Mesendoderm (in vitro differentiated cells): ENCODE measurements around the gene STPG3.

Experiments used
- DNase-seq: peaks from one replicate; pipeline ENCODE4 v3.0.0; 2013
- H2AK5ac ChIP-seq: 2 replicates; pipeline ENCODE4 v1.6.1; 2013; ENCODE audit warnings: low read length, inconsistent platforms
- H2BK120ac ChIP-seq: 2 replicates; pipeline ENCODE4 v1.6.1; 2013; ENCODE audit warnings: low read depth, mild to moderate bottlenecking, low read length, moderate library complexity, mixed read lengths
- H2BK15ac ChIP-seq: replicated peaks from 2 replicates; pipeline ENCODE4 v1.6.1; 2013; ENCODE audit warnings: low read depth, mild to moderate bottlenecking, moderate library complexity
- H2BK5ac ChIP-seq: 2 replicates; pipeline ENCODE4 v1.6.1; 2013; ENCODE audit warnings: low read length, inconsistent platforms
- H3K18ac ChIP-seq: 2 replicates; pipeline ENCODE4 v1.6.1; 2013; ENCODE audit warnings: mild to moderate bottlenecking, low read length, mixed read lengths
- H3K23ac ChIP-seq: one replicate; pipeline ENCODE4 v1.6.1; 2013; ENCODE audit warnings: low read length
- H3K27ac ChIP-seq: 2 replicates; pipeline ENCODE4 v1.5.1; 2013; ENCODE audit warnings: low read depth, mild to moderate bottlenecking, inconsistent platforms, low read length, moderate library complexity
- H3K27me3 ChIP-seq: 2 replicates; pipeline ENCODE4 v1.6.1; 2013; ENCODE audit warnings: low read length, control low read depth, mild to moderate bottlenecking, inconsistent platforms; ENCODE audit not compliant: insufficient read depth, poor library complexity
- H3K36me3 ChIP-seq: 2 replicates; pipeline ENCODE4 v1.6.1; 2013; ENCODE audit warnings: low read length, inconsistent platforms; ENCODE audit not compliant: control insufficient read depth, insufficient read depth
- H3K4ac ChIP-seq: one replicate; pipeline ENCODE4 v1.6.1; 2013; ENCODE audit warnings: low read depth, mild to moderate bottlenecking, low read length, moderate library complexity
- H3K4me1 ChIP-seq: 2 replicates; pipeline ENCODE4 v1.6.1; 2013; ENCODE audit warnings: low read depth, low read length, inconsistent platforms; ENCODE audit not compliant: control insufficient read depth
- H3K4me2 ChIP-seq: 2 replicates; pipeline ENCODE4 v1.6.1; 2013; ENCODE audit warnings: low read length
- H3K4me3 ChIP-seq: 2 replicates; pipeline ENCODE4 v1.5.1; 2013; ENCODE audit warnings: mild to moderate bottlenecking, low read length
- H3K56ac ChIP-seq: one replicate; pipeline ENCODE4 v1.6.1; 2013; ENCODE audit warnings: low read length
- H3K79me1 ChIP-seq: 2 replicates; pipeline ENCODE4 v1.6.1; 2013; ENCODE audit warnings: low read length, inconsistent platforms
- H3K79me2 ChIP-seq: 2 replicates; pipeline ENCODE4 v1.6.1; 2013; ENCODE audit warnings: mild to moderate bottlenecking, low read length; ENCODE audit not compliant: control insufficient read depth, insufficient read depth
- H3K9ac ChIP-seq: 2 replicates; pipeline ENCODE4 v1.6.1; 2013; ENCODE audit warnings: low read length, inconsistent platforms
- H4K5ac ChIP-seq: one replicate; pipeline ENCODE4 v1.6.1; 2013; ENCODE audit warnings: low read length
- H4K8ac ChIP-seq: one replicate; pipeline ENCODE4 v1.6.1; 2013; ENCODE audit warnings: low read depth, mild to moderate bottlenecking, control low read depth, low read length, moderate library complexity
- whole genome bisulfite sequencing: extraction: QIAGEN DNeasy Blood & Tissue Kit; methylation state at CpG from one replicate; pipeline ENCODE4 v1.1.7; 2013; ENCODE audit warnings: low lambda C conversion rate, missing lambda C conversion rate; ENCODE audit not compliant: insufficient coverage; ENCODE audit errors: extremely low coverage; 5-methylcytosine and 5-hydroxymethylcytosine counted together

Gene STPG3

GRCh38 chr9:137271696-137272076 lies 20.6 kb downstream of the STPG3 start:
- Histone ChIP-seq H3K9ac (no peak overlapping the region), H3K79me2 (no peaks in the 10 kb centered on the region), H3K56ac (no peak overlapping the region), H3K18ac (no peak overlapping the region), H3K4me1 (peaks cover 4% of the 10 kb centered on the region), H2BK5ac (no peak overlapping the region), H3K23ac (no peak overlapping the region), H3K27me3 (no peaks in the 10 kb centered on the region), H3K36me3 (peaks cover 4% of the 10 kb centered on the region), H3K27ac (no peak overlapping the region), H3K79me1 (peaks cover 5% of the 10 kb centered on the region), H4K8ac (no peak overlapping the region), H2BK15ac (no peak overlapping the region), H2BK120ac (no peak overlapping the region), H4K5ac (no peak overlapping the region), H3K4me2 (no peak overlapping the region), H2AK5ac (no peak overlapping the region), H3K4me3 (no peak overlapping the region), H3K4ac (no peak overlapping the region)
- WGBS: no CpG with 5 or more reads among the region's 3 CpGs
- no peak for DNase-seq

DNA sequence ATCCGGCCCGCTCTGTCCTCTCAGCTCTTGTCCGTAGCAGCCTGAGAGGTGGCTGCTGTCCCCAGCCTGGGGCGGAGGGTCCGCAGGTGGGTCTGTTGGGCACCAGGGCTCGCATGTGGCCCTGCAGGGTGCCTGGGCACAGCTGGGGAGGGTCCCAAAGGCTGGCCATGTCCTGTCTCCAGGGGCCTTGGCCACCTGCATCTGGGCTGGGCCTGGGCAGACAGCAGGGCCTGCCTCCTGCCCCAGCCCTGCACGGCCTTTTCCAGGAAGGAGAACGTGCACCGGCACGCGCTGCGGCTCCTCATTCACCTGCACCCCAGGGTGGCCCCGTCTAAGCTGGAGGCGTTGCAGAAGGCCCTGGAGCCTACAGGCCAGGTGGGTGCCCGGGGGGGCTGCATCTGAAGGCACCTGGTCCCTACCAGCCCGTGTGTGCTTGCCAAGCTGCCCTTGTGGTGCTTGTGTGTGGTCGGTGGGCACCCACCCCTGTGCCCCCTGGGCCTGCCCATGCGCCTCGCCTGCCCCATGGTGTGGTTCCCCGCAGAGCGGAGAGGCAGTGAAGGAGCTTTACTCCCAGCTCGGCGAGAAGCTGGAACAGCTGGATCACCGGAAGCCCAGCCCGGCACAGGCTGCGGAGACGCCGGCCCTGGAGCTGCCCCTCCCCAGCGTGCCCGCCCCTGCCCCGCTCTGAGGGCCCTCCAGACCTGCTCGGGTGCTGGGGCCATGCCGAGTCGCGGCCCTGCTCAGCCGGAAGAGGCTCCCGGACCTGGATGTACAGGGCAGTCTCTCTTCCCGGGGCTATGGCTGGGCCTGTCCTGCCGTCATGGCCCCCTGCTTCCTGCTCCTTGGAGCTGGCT lies 21.4 kb downstream of the STPG3 start:
- no peak overlapping the region for H3K4me2 ChIP-seq
- H3K36me3 ChIP-seq: peaks cover 2% of the 10 kb centered on the region
- H3K4ac ChIP-seq: no peak overlapping the region
- peaks cover 5% of the 10 kb centered on the region for H3K79me1 ChIP-seq
- no peak overlapping the region for H2BK15ac ChIP-seq
- no peak overlapping the region for H2BK120ac ChIP-seq
- H3K23ac ChIP-seq: no peak overlapping the region
- no peaks in the 10 kb centered on the region for H3K79me2 ChIP-seq
- no peaks in the 10 kb centered on the region for H3K27me3 ChIP-seq
- H3K4me1 ChIP-seq: peaks cover 7% of the 10 kb centered on the region
- no peak overlapping the region for H4K8ac ChIP-seq
- no peak overlapping the region for H4K5ac ChIP-seq
- no peak for DNase-seq
- no peak overlapping the region for H3K18ac ChIP-seq
- H3K4me3 ChIP-seq: no peak overlapping the region
- no peak overlapping the region for H3K27ac ChIP-seq
- WGBS: no CpG with 5 or more reads among the region's 39 CpGs
- H3K56ac ChIP-seq: no peak overlapping the region
- no peak overlapping the region for H3K9ac ChIP-seq
- H2BK5ac ChIP-seq: no peak overlapping the region
- no peak overlapping the region for H2AK5ac ChIP-seq

GRCh38 chr9:137273095-137273490 lies 22.0 kb downstream of the STPG3 start:
- DNase-seq: no peak
- no peak overlapping the region for H2AK5ac ChIP-seq
- no peak overlapping the region for H2BK5ac ChIP-seq
- peaks cover 5% of the 10 kb centered on the region for H3K79me1 ChIP-seq
- H3K27me3 ChIP-seq: no peaks in the 10 kb centered on the region
- H3K18ac ChIP-seq: no peak overlapping the region
- H4K5ac ChIP-seq: no peak overlapping the region
- H3K4me3 ChIP-seq: no peak overlapping the region
- H3K4ac ChIP-seq: no peak overlapping the region
- H3K27ac ChIP-seq: no peak overlapping the region
- no peak overlapping the region for H3K9ac ChIP-seq
- H3K4me1 ChIP-seq: peaks cover 7% of the 10 kb centered on the region
- no CpG with 5 or more reads among the region's 13 CpGs for WGBS
- H3K36me3 ChIP-seq: peaks cover 2% of the 10 kb centered on the region
- H2BK120ac ChIP-seq: no peak overlapping the region
- no peak overlapping the region for H3K4me2 ChIP-seq
- H2BK15ac ChIP-seq: no peak overlapping the region
- H4K8ac ChIP-seq: no peak overlapping the region
- no peaks in the 10 kb centered on the region for H3K79me2 ChIP-seq
- no peak overlapping the region for H3K56ac ChIP-seq
- no peak overlapping the region for H3K23ac ChIP-seq

DNA sequence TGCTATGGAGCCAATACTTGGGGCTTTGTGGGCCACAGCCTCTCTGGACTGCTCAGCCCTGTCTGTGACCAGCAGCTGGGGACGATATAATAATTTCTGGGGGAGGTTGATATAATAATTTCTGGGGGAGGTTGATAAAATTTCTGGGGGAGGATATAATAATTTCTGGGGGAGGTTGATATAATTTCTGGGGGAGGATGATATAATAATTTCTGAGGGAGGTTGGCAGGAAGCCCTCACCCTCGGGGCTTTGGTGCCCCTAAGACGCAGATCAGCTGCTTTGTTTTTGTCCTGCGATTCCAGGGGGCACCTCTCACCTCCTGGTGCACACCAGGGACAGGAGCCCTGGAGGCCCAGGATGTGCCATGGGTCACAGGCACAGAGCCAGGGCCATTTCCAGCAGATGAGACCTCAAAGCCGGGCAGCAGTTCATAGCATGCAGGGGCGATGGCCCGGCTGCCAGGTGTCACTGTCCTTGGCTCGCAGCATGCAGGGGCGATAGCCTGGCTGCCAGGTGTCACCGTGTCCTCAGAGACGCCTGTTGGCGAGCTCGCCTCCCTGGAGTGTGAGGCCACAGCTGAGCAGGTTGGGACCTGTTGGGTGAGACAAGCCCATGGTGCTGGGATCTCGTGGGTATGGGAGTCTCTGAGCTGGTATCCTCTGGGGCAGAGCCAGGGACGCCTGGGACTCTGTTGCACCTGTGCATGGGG lies 22.7 kb downstream of the STPG3 start:
- Histone ChIP-seq H3K79me2 (no peaks in the 10 kb centered on the region), H2AK5ac (no peak overlapping the region), H2BK15ac (no peak overlapping the region), H3K56ac (no peak overlapping the region), H3K23ac (no peak overlapping the region), H3K27me3 (no peaks in the 10 kb centered on the region), H3K4me2 (no peak overlapping the region), H3K4ac (no peak overlapping the region), H4K5ac (no peak overlapping the region), H3K36me3 (peaks cover 1% of the 10 kb centered on the region), H2BK120ac (no peak overlapping the region), H3K79me1 (peaks cover 4% of the 10 kb centered on the region), H3K18ac (no peak overlapping the region), H3K27ac (no peak overlapping the region), H3K4me1 (peaks cover 7% of the 10 kb centered on the region), H3K4me3 (no peak overlapping the region), H3K9ac (no peak overlapping the region), H4K8ac (no peak overlapping the region), H2BK5ac (no peak overlapping the region)
- no peak for DNase-seq
- no CpG with 5 or more reads among the region's 15 CpGs for WGBS

DNA sequence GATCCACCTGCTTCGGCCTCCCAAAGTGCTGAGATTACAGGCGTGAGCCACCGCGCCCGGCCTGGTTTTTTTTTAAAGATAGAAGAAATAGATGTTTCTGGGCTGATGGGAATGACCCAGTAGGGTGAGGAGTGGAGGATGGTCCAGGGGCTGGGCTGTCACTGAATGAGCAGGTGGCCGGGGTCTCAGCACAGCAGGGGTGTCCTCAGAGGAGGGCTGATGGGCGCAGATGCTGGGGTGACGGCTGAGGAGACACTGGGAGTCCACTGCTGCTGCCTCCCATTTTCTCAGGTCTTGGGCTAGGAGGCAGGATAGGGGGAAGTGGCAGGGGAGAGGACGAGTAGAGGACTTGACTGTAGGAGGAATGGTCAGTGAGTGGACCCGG lies 24.1 kb downstream of the STPG3 start:
- H3K56ac ChIP-seq: no peak overlapping the region
- H3K4me1 ChIP-seq: peaks cover 7% of the 10 kb centered on the region
- H3K79me1 ChIP-seq: peaks cover 3% of the 10 kb centered on the region
- H2BK15ac ChIP-seq: no peak overlapping the region
- H3K9ac ChIP-seq: no peak overlapping the region
- no peaks in the 10 kb centered on the region for H3K27me3 ChIP-seq
- no peak overlapping the region for H3K4me2 ChIP-seq
- no peak overlapping the region for H2BK120ac ChIP-seq
- no peaks in the 10 kb centered on the region for H3K36me3 ChIP-seq
- H2BK5ac ChIP-seq: no peak overlapping the region
- no peak overlapping the region for H2AK5ac ChIP-seq
- no peaks in the 10 kb centered on the region for H3K79me2 ChIP-seq
- H3K18ac ChIP-seq: no peak overlapping the region
- H3K23ac ChIP-seq: no peak overlapping the region
- H4K8ac ChIP-seq: no peak overlapping the region
- H3K27ac ChIP-seq: no peak overlapping the region
- no peak overlapping the region for H4K5ac ChIP-seq
- H3K4ac ChIP-seq: no peak overlapping the region
- no peak for DNase-seq
- H3K4me3 ChIP-seq: no peak overlapping the region
- no CpG with 5 or more reads among the region's 10 CpGs for WGBS
